K562 (cell line): ENCODE data around the gene PRKAR1B. TPM values are rescaled to one million over a fixed set of nuclear protein-coding genes. Genes with fewer than 3 reads are reported as not detected.

Experiments used
- BCOR ChIP-seq: fragments of 450-650 bp; IDR thresholded peaks from 2 replicates; pipeline ENCODE4 v1.6.1; 2016
- BHLHE40 ChIP-seq: IDR thresholded peaks from 2 replicates; pipeline ENCODE4 v1.6.1; 2011; ENCODE audit warnings: low read length, improper control_type of control experiment
- CHCHD3 ChIP-seq: fragments of 250-450 bp; sonication (Bioruptor Pico); IDR thresholded peaks from 2 replicates; pipeline ENCODE4 v2.1.2; 2022; ENCODE audit warnings: mild to moderate bottlenecking
- CHD4 ChIP-seq: fragments of 200-600 bp; sonication (generic); IDR thresholded peaks from 3 replicates; pipeline ENCODE4 v1.6.1; 2012; ENCODE audit warnings: low read depth, mild to moderate bottlenecking, mixed read lengths, low read length, inconsistent platforms; ENCODE audit not compliant: insufficient read depth, insufficient replicate concordance, poor library complexity, severe bottlenecking
- DDX20 ChIP-seq: fragments of 450-650 bp; IDR thresholded peaks from 2 replicates; pipeline ENCODE4 v1.6.1; 2016; ENCODE audit warnings: missing genetic modification characterization, low read depth, mild to moderate bottlenecking, missing compliant biosample characterization, moderate library complexity
- DIDO1 ChIP-seq: fragments of 450-650 bp; IDR thresholded peaks from 2 replicates; pipeline ENCODE4 v1.6.1; 2016; ENCODE audit warnings: low read depth, missing biosample characterization, missing genetic modification characterization
- FIP1L1 ChIP-seq: fragments of 200-400 bp; formaldehyde crosslinking; IDR thresholded peaks from 2 replicates; pipeline ENCODE4 v1.6.1; 2018; ENCODE audit warnings: mild to moderate bottlenecking, low read depth, low read length; ENCODE audit not compliant: poor library complexity, severe bottlenecking
- IRF1 ChIP-seq: sonication (generic); formaldehyde crosslinking; IDR thresholded peaks from 2 replicates; pipeline ENCODE4 v1.8.0; 2022; ENCODE audit warnings: missing genetic modification reagents, mild to moderate bottlenecking, borderline replicate concordance
- KLF10 ChIP-seq: fragments of 250-450 bp; sonication (Bioruptor Pico); IDR thresholded peaks from 2 replicates; pipeline ENCODE4 v1.6.1; 2021; ENCODE audit warnings: matching md5 sums
- L3MBTL2 ChIP-seq: fragments of 450-650 bp; IDR thresholded peaks from 2 replicates; pipeline ENCODE4 v1.6.1; 2016; ENCODE audit warnings: mild to moderate bottlenecking, moderate library complexity
- LARP7 ChIP-seq: fragments of 450-650 bp; IDR thresholded peaks from 2 replicates; pipeline ENCODE4 v1.6.1; 2016
- MED1 ChIP-seq: sonication (generic); formaldehyde crosslinking; IDR thresholded peaks from 2 replicates; pipeline ENCODE4 v1.8.1; 2023; ENCODE audit warnings: missing genetic modification reagents, borderline replicate concordance
- NCOA6 ChIP-seq: fragments of 450-650 bp; IDR thresholded peaks from 2 replicates; pipeline ENCODE4 v1.6.1; 2017; ENCODE audit warnings: mild to moderate bottlenecking
- NFXL1 ChIP-seq: fragments of 450-650 bp; formaldehyde crosslinking; IDR thresholded peaks from 2 replicates; pipeline ENCODE4 v1.4.0; 2021; ENCODE audit warnings: mild to moderate bottlenecking
- SMAD2 ChIP-seq: fragments of 150-350 bp; IDR thresholded peaks from 2 replicates; pipeline ENCODE4 v1.6.1; 2014; ENCODE audit warnings: low read depth, mild to moderate bottlenecking, low read length
- SRSF7 ChIP-seq: fragments of 200-400 bp; formaldehyde crosslinking; optimal IDR thresholded peaks from 2 replicates; pipeline ENCODE3; 2017; ENCODE audit warnings: mild to moderate bottlenecking, low read depth, low read length
- ZBED1 ChIP-seq: IDR thresholded peaks from 2 replicates; pipeline ENCODE4 v1.6.1; 2014
- ZEB2 ChIP-seq: fragments of 450-650 bp; IDR thresholded peaks from 2 replicates; pipeline ENCODE4 v1.6.1; 2016
- ZFP36 ChIP-seq: fragments of 150-350 bp; IDR thresholded peaks from 2 replicates; pipeline ENCODE4 v1.6.1; 2018; ENCODE audit warnings: low read length, low read depth; ENCODE audit not compliant: partially characterized antibody
- ZFP91 ChIP-seq: sonication (generic); formaldehyde crosslinking; IDR thresholded peaks from 2 replicates; pipeline ENCODE4 v1.8.0; 2022; ENCODE audit warnings: mild to moderate bottlenecking, missing genetic modification reagents
- ZNF224 ChIP-seq: sonication (generic); formaldehyde crosslinking; IDR thresholded peaks from 2 replicates; pipeline ENCODE4 v1.8.0; 2022; ENCODE audit warnings: mild to moderate bottlenecking, missing genetic modification reagents
- ZNF347 ChIP-seq: fragments of 450-650 bp; formaldehyde crosslinking; IDR thresholded peaks from 2 replicates; pipeline ENCODE4 v1.4.0; 2020; ENCODE audit warnings: low read depth, mild to moderate bottlenecking, moderate library complexity
- ZNF512 ChIP-seq: IDR thresholded peaks from 2 replicates; pipeline ENCODE4 v1.6.1; 2016; ENCODE audit warnings: missing genetic modification characterization, missing compliant biosample characterization
- polyA plus RNA-seq, 8 experiments: library from polyadenylated mRNA; depleted of rRNA in 4 of 8; stranded (reverse) in 5 of 8; unstranded in 3 of 8; fragments of >200 nt; fragmentation: Nextera tagmentation in 2 of 8; fragmentation: Illumina TruSeq in 1 of 8; extraction: Ambion mirVana in 2 of 8; extraction: Trizol in 1 of 8; gene quantifications; 2 replicates each; pipeline versions ENCODE4 v1.2.1 to v1.2.3, GENCODE V29; 2011 to 2014; ENCODE audit warnings: inconsistent platforms in 1 of 8, missing spikeins in 1 of 8
- total RNA-seq, 7 experiments: library from RNA; depleted of rRNA in 6 of 7; stranded (reverse); fragments of >200 nt in 6 of 7; fragmentation: Illumina TruSeq in 2 of 7; extraction: Trizol in 2 of 7; gene quantifications; 2 replicates each; pipeline versions ENCODE4 v1.2.1 to v1.2.3, GENCODE V29; 2011 to 2021; ENCODE audit warnings: low replicate concordance in 1 of 7

PRKAR1B gene
- total and polyA plus RNA-seq, 9 of the 15 experiments (the other 6 are each of a cell fraction or from before 2014, with no cell fraction given): 0.99 to 30.5 (median 12.7) TPM

- no peak for TF ChIP-seq SMAD2
- no peak for TF ChIP-seq CHCHD3 (CRISPR knock-in tag)
- TF ChIP-seq ZNF347: no peak
- no peak for TF ChIP-seq ZEB2
- TF ChIP-seq ZNF224 (CRISPR knock-in tag): no peak
- no peak for TF ChIP-seq DIDO1 (tag)
- no peak for TF ChIP-seq MED1 (CRISPR knock-in tag)
- no peak for TF ChIP-seq DDX20 (tag)
- no peak for TF ChIP-seq ZFP36
- TF ChIP-seq BHLHE40: peak; percentile 62
- peak; percentile 33 for TF ChIP-seq FIP1L1
- no peak for TF ChIP-seq LARP7
- TF ChIP-seq IRF1 (CRISPR knock-in tag): no peak
- TF ChIP-seq ZBED1: no peak
- TF ChIP-seq ZNF512 (tag): no peak
- TF ChIP-seq L3MBTL2: peak; percentile 74
- no peak for TF ChIP-seq KLF10
- TF ChIP-seq NFXL1 (CRISPR knock-in tag): no peak
- TF ChIP-seq BCOR: 0 out of 2 replicates have a peak, but pooled peaks have one; percentile 14
- no peak for TF ChIP-seq SRSF7
- peak; percentile 34; the same call in 1 of the 2 replicates for TF ChIP-seq NCOA6
- TF ChIP-seq ZFP91 (CRISPR knock-in tag): no peak
- no peak for TF ChIP-seq CHD4
Measured at GRCh38 chr7:522071-522950, 204.8 kb downstream of the PRKAR1B start (continued).
